Measurements from ENCODE around the gene PHLPP1.

DNA sequence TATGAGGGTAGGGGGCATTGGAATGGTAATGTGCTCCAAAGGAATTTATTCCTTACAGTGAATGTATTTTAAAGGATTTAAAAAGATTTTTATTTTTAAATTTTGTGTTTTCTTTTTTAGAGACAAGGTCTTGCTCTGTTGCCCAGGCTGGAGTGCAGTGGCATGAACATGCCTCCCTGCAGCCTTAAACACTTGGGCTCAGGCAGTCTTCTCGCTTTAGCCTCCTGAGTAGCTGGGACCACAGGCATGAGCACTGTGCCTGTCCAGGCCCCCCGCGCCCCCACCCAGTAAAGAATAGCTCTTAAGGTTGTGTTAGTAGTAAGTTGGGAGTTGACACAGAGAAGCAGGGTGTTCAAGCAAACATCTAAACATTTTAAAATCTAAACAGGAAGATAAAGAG, 36.6 kb downstream of the PHLPP1 start:
- no peak for TF ChIP-seq CTCF (IDR thresholded peaks at IDR 0.05)
- no peak for TF ChIP-seq POLR2AphosphoS5 (IDR thresholded peaks at IDR 0.05)
- no peak for TF ChIP-seq EP300 (IDR thresholded peaks at IDR 0.05)
- no peak for TF ChIP-seq POLR2A (IDR thresholded peaks at IDR 0.05)

Data from upper lobe of left lung (tissue), 4 donors.